ENCODE data around the gene RNF10. TPM values are rescaled to one million over a fixed set of nuclear protein-coding genes. Genes with fewer than 3 reads are reported as not detected.

RNF10 gene
- polyA plus RNA-seq, 1 experiment: 98.8 TPM

DNA sequence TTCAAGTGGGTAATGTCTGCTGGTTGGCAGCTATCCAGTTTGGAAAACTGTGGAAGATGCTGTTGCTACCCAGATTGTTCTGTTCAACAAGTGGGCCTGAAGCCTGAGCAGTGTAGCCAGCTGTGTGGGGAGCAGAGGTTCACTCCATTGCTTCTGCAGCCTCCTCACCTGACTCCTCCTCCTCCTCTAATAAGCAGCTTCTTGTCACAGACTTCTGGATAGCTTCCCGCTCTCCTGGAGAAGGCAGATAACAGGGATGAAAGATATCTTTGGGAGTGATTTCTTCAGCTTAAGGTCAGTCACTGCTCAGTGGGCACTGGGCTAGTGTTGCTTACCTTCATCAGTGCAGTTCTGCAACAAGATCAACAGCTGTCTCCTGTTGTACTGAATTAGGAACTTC is 45.0 kb downstream of the RNF10 start:
- no peaks in the 10 kb centered on the region for H3K27me3 ChIP-seq (ENCODE audit: control insufficient read depth, insufficient read depth, low read length)
- H3K4me3 ChIP-seq (ENCODE audit: low read depth, low read length): no peak overlapping the region
- DNase-seq (ENCODE audit: low read depth): no peak
- H3K36me3 ChIP-seq (ENCODE audit: control insufficient read depth, insufficient read depth, low read length): peaks cover 16% of the 10 kb centered on the region
- CTCF ChIA-PET: interaction anchor here (1.1 to 7.0 kb wide), 2 partner anchors 19 to 70 kb away, joined by 4 to 60 read pairs; no protein-coding TSS in a partner anchor
- TF ChIP-seq, protein P1, sequence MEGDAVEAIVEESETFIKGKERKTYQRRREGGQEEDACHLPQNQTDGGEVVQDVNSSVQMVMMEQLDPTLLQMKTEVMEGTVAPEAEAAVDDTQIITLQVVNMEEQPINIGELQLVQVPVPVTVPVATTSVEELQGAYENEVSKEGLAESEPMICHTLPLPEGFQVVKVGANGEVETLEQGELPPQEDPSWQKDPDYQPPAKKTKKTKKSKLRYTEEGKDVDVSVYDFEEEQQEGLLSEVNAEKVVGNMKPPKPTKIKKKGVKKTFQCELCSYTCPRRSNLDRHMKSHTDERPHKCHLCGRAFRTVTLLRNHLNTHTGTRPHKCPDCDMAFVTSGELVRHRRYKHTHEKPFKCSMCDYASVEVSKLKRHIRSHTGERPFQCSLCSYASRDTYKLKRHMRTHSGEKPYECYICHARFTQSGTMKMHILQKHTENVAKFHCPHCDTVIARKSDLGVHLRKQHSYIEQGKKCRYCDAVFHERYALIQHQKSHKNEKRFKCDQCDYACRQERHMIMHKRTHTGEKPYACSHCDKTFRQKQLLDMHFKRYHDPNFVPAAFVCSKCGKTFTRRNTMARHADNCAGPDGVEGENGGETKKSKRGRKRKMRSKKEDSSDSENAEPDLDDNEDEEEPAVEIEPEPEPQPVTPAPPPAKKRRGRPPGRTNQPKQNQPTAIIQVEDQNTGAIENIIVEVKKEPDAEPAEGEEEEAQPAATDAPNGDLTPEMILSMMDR (IDR thresholded peaks at IDR 0.05; ENCODE audit: insufficient read depth, low read depth, low read length): no peak
- POLR2A ChIA-PET: no interaction called here

DNA sequence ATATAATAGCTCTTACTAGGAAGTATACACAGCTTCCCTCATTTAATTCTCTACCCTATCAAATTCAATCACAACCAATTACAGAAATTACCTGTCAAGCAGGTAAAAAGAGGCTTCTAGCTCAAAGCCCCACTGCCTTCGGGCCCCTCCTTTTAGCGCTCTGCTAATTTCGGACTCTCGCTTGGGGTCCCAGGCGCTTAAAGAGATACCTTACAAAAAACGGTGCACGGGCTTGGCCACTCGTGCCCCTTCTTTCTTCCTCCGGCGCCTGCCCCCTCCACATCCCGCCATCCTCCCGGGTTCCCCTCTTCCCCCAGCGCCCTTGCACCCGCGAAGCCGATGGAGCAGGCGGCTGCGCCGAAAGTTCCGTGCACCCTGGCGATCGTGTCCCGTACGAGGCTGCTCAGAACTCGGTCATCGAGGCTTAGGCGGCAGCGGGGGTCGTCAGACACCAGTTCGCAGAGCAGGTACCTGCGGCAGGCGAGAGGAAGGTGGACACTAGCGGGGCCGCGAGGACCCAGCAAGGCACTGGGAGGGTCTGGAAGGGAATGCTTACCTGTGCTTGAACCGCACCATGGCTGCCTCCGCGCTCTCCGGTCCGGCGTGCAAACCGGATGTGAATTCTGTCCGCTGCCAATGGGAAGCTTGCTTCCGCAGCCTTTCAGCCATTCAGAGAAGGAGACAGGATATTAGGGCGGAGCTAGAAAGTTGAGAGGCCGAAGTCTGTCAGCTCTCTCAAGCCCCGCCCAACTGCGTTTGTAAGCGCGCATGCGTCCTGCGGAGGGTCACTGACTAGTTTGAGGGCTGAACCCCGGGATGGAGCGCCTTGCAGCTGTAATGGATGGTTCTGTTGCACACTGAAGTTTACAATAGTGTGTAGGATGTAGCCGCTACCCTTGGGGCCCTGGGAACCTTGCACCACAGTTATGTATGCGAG is 46.9 kb downstream of the RNF10 start, which contains the start of gene POP5:
TSS of gene POP5 (minus strand) at position 616 of the 937 bp plus-strand sequence. CDS start at position 576, 40 bp downstream.
- peaks cover 4% of the 10 kb centered on the region for H3K27me3 ChIP-seq (ENCODE audit: control insufficient read depth, insufficient read depth, low read length)
- CTCF ChIA-PET: interaction anchor here (0.6 to 7.0 kb wide), 11 partner anchors 26 to 515 kb away, joined by 3 to 60 read pairs (median 4); partner anchors contain the start of gene UNC119B
- peaks cover 11% of the 10 kb centered on the region for H3K36me3 ChIP-seq (ENCODE audit: control insufficient read depth, insufficient read depth, low read length)
- TF ChIP-seq, protein P1 (IDR thresholded peaks at IDR 0.05; ENCODE audit: insufficient read depth, low read depth, low read length): no peak
- DNase-seq (ENCODE audit: low read depth): peak; percentile 87
- H3K4me3 ChIP-seq (ENCODE audit: low read depth, low read length): peak within 1 kb of the TSS; percentile 83
- POLR2A ChIA-PET: interaction anchor here (0.6 to 1.0 kb wide), 3 partner anchors 9 to 220 kb away, joined by 3 to 4 read pairs (median 3); no protein-coding TSS in a partner anchor

DNA sequence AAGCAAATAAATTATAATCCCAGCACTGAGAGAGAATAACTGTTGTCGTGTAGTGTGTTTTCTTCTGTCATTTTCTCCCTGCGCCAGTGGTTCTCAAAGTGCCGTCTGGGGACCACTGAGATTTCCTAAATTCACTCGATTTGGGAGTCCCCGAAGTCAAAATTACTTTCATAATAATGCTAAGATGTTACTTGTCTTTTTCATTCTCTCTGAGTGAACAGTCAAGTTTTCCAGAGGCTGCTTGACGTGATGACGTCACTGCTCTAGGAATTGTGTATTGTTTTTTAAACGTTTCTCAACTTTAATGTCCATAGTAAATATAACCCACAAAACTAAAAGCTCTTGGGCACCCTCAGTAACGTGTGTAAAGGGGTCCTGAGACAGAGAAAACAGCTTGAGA is 47.8 kb downstream of the RNF10 start:
- ChIA-PET POLR2A (interaction anchor here (1.0 kb wide), 1 partner anchor 43 kb away, joined by 3 read pairs; no protein-coding TSS in a partner anchor), CTCF (interaction anchor here (0.9 to 7.0 kb wide), 14 partner anchors 16 to 514 kb away, joined by 3 to 60 read pairs (median 4); partner anchors contain the start of genes HNF1A and UNC119B)
- TF ChIP-seq, protein P1 (IDR thresholded peaks at IDR 0.05; ENCODE audit: insufficient read depth, low read depth, low read length): no peak
- peak overlapping the region; percentile 83 for H3K4me3 ChIP-seq (ENCODE audit: low read depth, low read length)
- DNase-seq (ENCODE audit: low read depth): no peak
- peaks cover 8% of the 10 kb centered on the region for H3K36me3 ChIP-seq (ENCODE audit: control insufficient read depth, insufficient read depth, low read length)
- H3K27me3 ChIP-seq (ENCODE audit: control insufficient read depth, insufficient read depth, low read length): peaks cover 4% of the 10 kb centered on the region

DNA sequence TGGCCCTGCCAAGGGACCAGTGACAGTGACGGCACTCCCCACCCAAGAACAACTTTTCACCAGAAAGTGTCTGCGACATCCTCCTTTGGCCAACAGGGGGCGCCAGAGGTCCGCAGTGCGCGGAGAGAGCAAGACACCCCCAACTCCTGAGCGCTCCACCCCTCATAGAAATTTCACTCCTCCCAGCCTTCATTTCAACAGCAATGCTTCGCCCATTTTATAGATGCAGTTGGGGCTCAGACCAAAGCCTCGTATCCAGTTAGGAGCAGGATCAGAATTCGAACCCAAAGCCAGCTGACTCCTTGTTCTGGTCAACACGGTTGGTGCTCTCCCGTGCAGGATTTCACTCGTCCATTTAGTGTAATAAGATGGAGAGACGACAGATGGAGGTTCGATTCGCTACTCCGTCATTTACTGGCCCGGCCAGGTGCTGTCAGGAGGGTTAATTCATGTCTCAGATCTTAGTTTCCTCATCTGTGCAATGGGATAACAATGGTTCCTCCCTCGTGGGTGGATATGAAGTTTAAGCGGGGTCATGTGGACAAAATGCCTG is 49.4 kb downstream of the RNF10 start:
- Histone ChIP-seq H3K36me3 (ENCODE audit: control insufficient read depth, insufficient read depth, low read length) (peaks cover 4% of the 10 kb centered on the region; the same call in 1 of the 2 replicates), H3K27me3 (ENCODE audit: control insufficient read depth, insufficient read depth, low read length) (peaks cover 4% of the 10 kb centered on the region), H3K4me3 (ENCODE audit: low read depth, low read length) (no peak overlapping the region)
- no peak for DNase-seq (ENCODE audit: low read depth)
- ChIA-PET POLR2A (no interaction called here), CTCF (interaction anchor here (0.7 to 7.0 kb wide), 27 partner anchors 8 to 527 kb away, joined by 3 to 60 read pairs (median 4); partner anchors contain the start of genes COQ5, HNF1A and UNC119B)
- TF ChIP-seq, protein P1 (IDR thresholded peaks at IDR 0.05; ENCODE audit: insufficient read depth, low read depth, low read length): peak; percentile 89
